Keratinocyte (primary cell): ENCODE data around the gene PFKFB3. TPM values are rescaled to one million over a fixed set of nuclear protein-coding genes. Genes with fewer than 3 reads are reported as not detected.

Source experiments
- DNase-seq: peaks from one replicate; pipeline ENCODE4 v3.0.0-alpha.2; 2011; ENCODE audit warnings: low read depth, missing footprints, low spot score
- FAIRE-seq: peaks from 2 replicates; lab custom pipeline; 2011; peaks lifted over from hg19 to GRCh38; lab: Jason Lieb, UNC
- H2AFZ ChIP-seq: 2 replicates; pipeline ENCODE4 v1.6.0; 2012; ENCODE audit warnings: low read length, control low read depth, inconsistent platforms; ENCODE audit not compliant: control insufficient read depth
- H3K27ac ChIP-seq: 2 replicates; pipeline ENCODE4 v1.5.1; 2011; ENCODE audit warnings: low read length; ENCODE audit not compliant: control insufficient read depth, insufficient read depth
- H3K27me3 ChIP-seq: 3 replicates; pipeline ENCODE4 v1.6.0; 2011; ENCODE audit warnings: low read length; ENCODE audit not compliant: control insufficient read depth, insufficient read depth; ENCODE audit errors: extremely low read depth
- H3K36me3 ChIP-seq, 2 experiments: 2 replicates in 1 of 2; 3 replicates in 1 of 2; pipeline ENCODE4 v1.5.1; 2011; ENCODE audit warnings: low read length in 2 of 2, mild to moderate bottlenecking in 1 of 2; ENCODE audit not compliant: control insufficient read depth in 2 of 2, insufficient read depth in 2 of 2; ENCODE audit errors: extremely low read depth in 1 of 2
- H3K4me1 ChIP-seq: 3 replicates; pipeline ENCODE4 v1.5.1; 2011; ENCODE audit warnings: low read length; ENCODE audit not compliant: control insufficient read depth, insufficient read depth; ENCODE audit errors: extremely low read depth
- H3K4me2 ChIP-seq: 3 replicates; pipeline ENCODE4 v1.6.0; 2011; ENCODE audit warnings: low read depth, low read length; ENCODE audit not compliant: control insufficient read depth, insufficient read depth; ENCODE audit errors: extremely low read depth
- H3K4me3 ChIP-seq, 3 experiments: fragments of 200-600 bp in 1 of 3; sonication (generic) in 1 of 3; 2 replicates in 2 of 3; 3 replicates in 1 of 3; pipeline ENCODE4 v1.5.1; 2011 to 2016; ENCODE audit warnings: low read length in 3 of 3, mild to moderate bottlenecking in 3 of 3, control low read depth in 2 of 3, inconsistent platforms in 1 of 3, low read depth in 1 of 3, mixed read lengths in 1 of 3, mixed run types in 1 of 3, moderate library complexity in 1 of 3; ENCODE audit not compliant: control insufficient read depth in 2 of 3, insufficient read depth in 2 of 3; ENCODE audit errors: extremely low read depth in 1 of 3
- H3K79me2 ChIP-seq: 2 replicates; pipeline ENCODE4 v1.6.0; 2012; ENCODE audit warnings: low read length; ENCODE audit not compliant: control insufficient read depth, insufficient read depth
- H3K9ac ChIP-seq: 3 replicates; pipeline ENCODE4 v1.6.0; 2011; ENCODE audit warnings: low read length; ENCODE audit not compliant: control insufficient read depth, insufficient read depth; ENCODE audit errors: extremely low read depth
- H3K9me1 ChIP-seq: 3 replicates; pipeline ENCODE4 v1.6.0; 2011; ENCODE audit warnings: low read length; ENCODE audit not compliant: control insufficient read depth, insufficient read depth; ENCODE audit errors: extremely low read depth
- H3K9me3 ChIP-seq: 2 replicates; pipeline ENCODE4 v1.5.1; 2012; ENCODE audit warnings: low read depth, low read length; ENCODE audit not compliant: control insufficient read depth
- H4K20me1 ChIP-seq: 3 replicates; pipeline ENCODE4 v1.6.0; 2011; ENCODE audit warnings: low read length; ENCODE audit not compliant: control insufficient read depth, insufficient read depth; ENCODE audit errors: extremely low read depth
- CTCF ChIP-seq, 3 experiments: IDR thresholded peaks in 1 of 3; conservative IDR thresholded peaks in 1 of 3; optimal IDR thresholded peaks in 1 of 3; 2 replicates in 2 of 3; 3 replicates in 1 of 3; pipeline versions ENCODE3 to v1.5.1; 2011; ENCODE audit warnings: low read length in 3 of 3, mild to moderate bottlenecking in 3 of 3, moderate library complexity in 2 of 3, control low read depth in 1 of 3, inconsistent platforms in 1 of 3; ENCODE audit not compliant: insufficient read depth in 2 of 3; ENCODE audit errors: extremely low read depth in 1 of 3
- EZH2 ChIP-seq: IDR thresholded peaks from one replicate; pipeline ENCODE4 v1.6.1; 2012; ENCODE audit warnings: inconsistent platforms, mild to moderate bottlenecking, low read length, moderate library complexity
- dilution Hi-C: fragments of 300-500 bp; cut with MboI; formaldehyde crosslinking; loops from one replicate; pipeline ENCODE4 v1.7.0; 2020; ENCODE audit warnings: low sequenced_read_pairs; ENCODE audit not compliant: extremely low pct_ligation_motif_present
- polyA plus RNA-seq, 5 experiments: library from polyadenylated mRNA; depleted of rRNA in 3 of 5; stranded (reverse) in 3 of 5; stranded (forward) in 1 of 5; unstranded in 1 of 5; fragments of >200 nt; gene quantifications; 1 replicate in 1 of 5; 2 replicates in 3 of 5; 3 replicates in 1 of 5; pipeline versions ENCODE4 v1.2.1 to v1.2.3, GENCODE V29; 2011 to 2012; ENCODE audit warnings: missing spikeins in 2 of 5, low read depth in 1 of 5, low replicate concordance in 1 of 5

Gene PFKFB3
- polyA plus RNA-seq, 1 donor (not counting 4 experiments of a cell fraction or from before 2014, with no cell fraction given) = 18.6 TPM

- Histone ChIP-seq H3K36me3 (peaks cover 11 to 36% of the 10 kb centered on the region in 2 experiments), H3K79me2 (no peaks in the 10 kb centered on the region), H3K4me1 (no peaks in the 10 kb centered on the region), H3K4me2 (no peak overlapping the region), H3K27me3 (no peaks in the 10 kb centered on the region), H3K9ac (no peak overlapping the region), H3K27ac (no peak overlapping the region), H3K9me3 (no peaks in the 10 kb centered on the region), H4K20me1 (no peaks in the 10 kb centered on the region), H3K9me1 (no peaks in the 10 kb centered on the region), H2AFZ (no peak overlapping the region), H3K4me3 (no peak overlapping the region)
- dilution Hi-C loops = no loop called here
- DNase-seq (no peak), FAIRE-seq (no peak)
- TF ChIP-seq EZH2 = no peak
- TF ChIP-seq CTCF (optimal IDR thresholded peaks at IDR 0.05 in 1 of 3, IDR thresholded peaks at IDR 0.05 in 1 of 3, conservative IDR thresholded peaks at IDR 0.05 in 1 of 3; ENCODE audit: extremely low read depth in 1 of 3, insufficient read depth in 2 of 3, low read length in 3 of 3) = no peak
Observed at GRCh38 chr10:6232846-6233724, 30.4 kb downstream of the PFKFB3 start.

GRCh38 chr10:6233725-6234277 is 31.1 kb downstream of the PFKFB3 start:
- no peaks in the 10 kb centered on the region for H3K27me3 ChIP-seq
- dilution Hi-C loops = no loop called here

More at GRCh38 chr10:6233725-6234277, 31.1 kb downstream of the PFKFB3 start:
- Histone ChIP-seq H3K9ac (no peak overlapping the region), H4K20me1 (no peaks in the 10 kb centered on the region), H3K4me2 (no peak overlapping the region), H3K9me1 (no peaks in the 10 kb centered on the region), H3K79me2 (no peaks in the 10 kb centered on the region), H3K27ac (no peak overlapping the region), H3K4me3 (no peak overlapping the region), H3K36me3 (peaks cover 11 to 32% of the 10 kb centered on the region in 2 experiments), H3K4me1 (no peaks in the 10 kb centered on the region), H2AFZ (no peak overlapping the region), H3K9me3 (no peaks in the 10 kb centered on the region)
- DNase-seq = no peak
- no peak for TF ChIP-seq EZH2
- no peak for TF ChIP-seq CTCF (optimal IDR thresholded peaks at IDR 0.05 in 1 of 3, IDR thresholded peaks at IDR 0.05 in 1 of 3, conservative IDR thresholded peaks at IDR 0.05 in 1 of 3; ENCODE audit: extremely low read depth in 1 of 3, insufficient read depth in 2 of 3, low read length in 3 of 3)
- FAIRE-seq = no peak
